Adrenal gland (tissue), 5 donors: ENCODE results near the gene STK17A.

Experiments
- POLR2A ChIP-seq, 2 donors: fragments of 450-650 bp; IDR thresholded peaks; one replicate each; pipeline ENCODE4 v1.6.1; 2017; ENCODE audit warnings: antibody characterized with exemption in 2 of 2, mild to moderate bottlenecking in 2 of 2, moderate library complexity in 1 of 2
- TF ChIP-seq, protein P1 (sequence below), 6 experiments: fragments of 450-650 bp in 4 of 6; fragments of 200-600 bp in 2 of 6; sonication (generic) in 1 of 6; IDR thresholded peaks; 1 replicate in 5 of 6; 2 replicates in 1 of 6; pipeline versions ENCODE4 v1.5.1 to v1.8.0; 2016 to 2021; ENCODE audit warnings: antibody characterized with exemption in 6 of 6, mild to moderate bottlenecking in 2 of 6, moderate library complexity in 1 of 6
- donor health status: DM: no; HTN: no; CAD: no.

- TF ChIP-seq, protein P1, sequence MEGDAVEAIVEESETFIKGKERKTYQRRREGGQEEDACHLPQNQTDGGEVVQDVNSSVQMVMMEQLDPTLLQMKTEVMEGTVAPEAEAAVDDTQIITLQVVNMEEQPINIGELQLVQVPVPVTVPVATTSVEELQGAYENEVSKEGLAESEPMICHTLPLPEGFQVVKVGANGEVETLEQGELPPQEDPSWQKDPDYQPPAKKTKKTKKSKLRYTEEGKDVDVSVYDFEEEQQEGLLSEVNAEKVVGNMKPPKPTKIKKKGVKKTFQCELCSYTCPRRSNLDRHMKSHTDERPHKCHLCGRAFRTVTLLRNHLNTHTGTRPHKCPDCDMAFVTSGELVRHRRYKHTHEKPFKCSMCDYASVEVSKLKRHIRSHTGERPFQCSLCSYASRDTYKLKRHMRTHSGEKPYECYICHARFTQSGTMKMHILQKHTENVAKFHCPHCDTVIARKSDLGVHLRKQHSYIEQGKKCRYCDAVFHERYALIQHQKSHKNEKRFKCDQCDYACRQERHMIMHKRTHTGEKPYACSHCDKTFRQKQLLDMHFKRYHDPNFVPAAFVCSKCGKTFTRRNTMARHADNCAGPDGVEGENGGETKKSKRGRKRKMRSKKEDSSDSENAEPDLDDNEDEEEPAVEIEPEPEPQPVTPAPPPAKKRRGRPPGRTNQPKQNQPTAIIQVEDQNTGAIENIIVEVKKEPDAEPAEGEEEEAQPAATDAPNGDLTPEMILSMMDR (IDR thresholded peaks at IDR 0.05) = no peak
- peak in 1 of 2 donors; percentile 6 for TF ChIP-seq POLR2A (IDR thresholded peaks at IDR 0.05)
These were observed 91.9 kb downstream of the STK17A start for GRCh38 chr7:43674559-43675436.
